Endodermal cell (in vitro differentiated cells): ENCODE measurements around the gene ZSCAN5C. TPM values are rescaled to one million over a fixed set of nuclear protein-coding genes. Genes with fewer than 3 reads are reported as not detected.
A peak's percentile ranks its signal among the peaks of the same experiment; 100 is the strongest.

Experiments
- DNase-seq: peaks from one replicate; pipeline ENCODE4 v3.0.0-alpha.2; 2017
- H3K27ac ChIP-seq: 2 replicates; pipeline ENCODE4 v1.5.1; 2013; ENCODE audit warnings: mild to moderate bottlenecking, low read depth, low read length, moderate library complexity
- H3K27me3 ChIP-seq: 2 replicates; pipeline ENCODE4 v1.6.1; 2013; ENCODE audit warnings: mild to moderate bottlenecking, low read length, moderate library complexity; ENCODE audit not compliant: insufficient read depth, control insufficient read depth, poor library complexity, severe bottlenecking
- H3K36me3 ChIP-seq: 2 replicates; pipeline ENCODE4 v1.7.0; 2013; ENCODE audit warnings: mild to moderate bottlenecking, low read length, moderate library complexity; ENCODE audit not compliant: control insufficient read depth, insufficient read depth
- H3K4me1 ChIP-seq: one replicate; pipeline ENCODE4 v1.7.0; 2013; ENCODE audit warnings: low read length; ENCODE audit not compliant: control insufficient read depth, insufficient read depth
- H3K4me3 ChIP-seq: 2 replicates; pipeline ENCODE4 v1.5.1; 2013; ENCODE audit warnings: mild to moderate bottlenecking, low read length, moderate library complexity
- H3K9ac ChIP-seq: 2 replicates; pipeline ENCODE4 v1.6.1; 2013; ENCODE audit warnings: mild to moderate bottlenecking, low read length, moderate library complexity; ENCODE audit not compliant: poor library complexity, severe bottlenecking; ENCODE audit errors: extremely low read depth
- H3K9me3 ChIP-seq: 2 replicates; pipeline ENCODE4 v1.6.1; 2013; ENCODE audit warnings: mild to moderate bottlenecking, low read length, moderate library complexity; ENCODE audit not compliant: control insufficient read depth
- H3K27ac Mint-ChIP-seq: 2 replicates; pipeline ENCODE4 v1.8.0; 2020; ENCODE audit warnings: mixed read lengths
- H3K27me3 Mint-ChIP-seq: 2 replicates; pipeline ENCODE4 v1.8.0; 2021; ENCODE audit warnings: mild to moderate bottlenecking, mixed read lengths; ENCODE audit not compliant: insufficient read depth
- H3K36me3 Mint-ChIP-seq: 2 replicates; pipeline ENCODE4 v1.8.0; 2020; ENCODE audit warnings: low read depth, mixed read lengths
- H3K4me1 Mint-ChIP-seq: 2 replicates; pipeline ENCODE4 v1.8.0; 2020; ENCODE audit warnings: mixed read lengths
- H3K4me3 Mint-ChIP-seq: 2 replicates; pipeline ENCODE4 v1.8.0; 2020; ENCODE audit warnings: mild to moderate bottlenecking, moderate library complexity, mixed read lengths
- H3K9me3 Mint-ChIP-seq: 2 replicates; pipeline ENCODE4 v1.8.0; 2020; ENCODE audit warnings: mild to moderate bottlenecking, mixed read lengths
- CTCF ChIP-seq: fragments of 200-600 bp; sonication (generic); conservative IDR thresholded peaks from 2 replicates; pipeline ENCODE4 v1.5.0; 2021; ENCODE audit warnings: antibody characterized with exemption, mild to moderate bottlenecking
- WGBS, 2 experiments: methylation state at CpG; one replicate each; pipeline versions ENCODE4 v1.1.5 to v1.1.7; 2013; ENCODE audit warnings: missing lambda C conversion rate in 2 of 2, mixed read lengths in 1 of 2; ENCODE audit not compliant: insufficient coverage in 1 of 2, insufficient read length in 1 of 2; 5-methylcytosine and 5-hydroxymethylcytosine counted together
- total RNA-seq, 2 donors: library from RNA; stranded (reverse); fragmentation: NEBNext Ultra II Directional in 1 of 2; extraction: Animal tissue kit (Norgen Biotek cat#: 25700) in 1 of 2; gene quantifications; 2 replicates in 1 of 2; 3 replicates in 1 of 2; pipeline ENCODE4 v1.2.1, GENCODE V29; 2021

ZSCAN5C gene
- total RNA-seq, 2 donors from 2014 or later, result not detected

- TF ChIP-seq CTCF, result peak; percentile 48
- no peaks in the 10 kb centered on the region for H3K9me3 ChIP-seq
- H3K9ac ChIP-seq, result no peak overlapping the region
- Mint-ChIP-seq H3K36me3 (no peaks in the 10 kb centered on the region), H3K4me3 (no peak overlapping the region), H3K9me3 (no peaks in the 10 kb centered on the region), H3K4me1 (no peaks in the 10 kb centered on the region), H3K27me3 (peaks cover 26% of the 10 kb centered on the region), H3K27ac (no peak overlapping the region)
- H3K27me3 ChIP-seq, result no peaks in the 10 kb centered on the region
- DNase-seq, result no peak
- WGBS, 2 experiments, result 73 to 76% methylated on average over 3 to 4 of the region's 4 CpGs
- H3K27ac ChIP-seq, result no peak overlapping the region
- H3K4me1 ChIP-seq, result no peaks in the 10 kb centered on the region
- H3K36me3 ChIP-seq, result no peaks in the 10 kb centered on the region
- H3K4me3 ChIP-seq, result no peak overlapping the region
These were observed 9.6 kb downstream of the ZSCAN5C start for GRCh38 chr19:56211718-56212117.

GRCh38 chr19:56217039-56217949 is 15.2 kb downstream of the ZSCAN5C start:
- Mint-ChIP-seq H3K4me1 (peaks cover 2% of the 10 kb centered on the region), H3K4me3 (peak overlapping the region; percentile 51)
- H3K4me3 ChIP-seq, result no peak overlapping the region

GRCh38 chr19:56218961-56219360 is 16.9 kb downstream of the ZSCAN5C start:
- Histone ChIP-seq H3K36me3 (no peaks in the 10 kb centered on the region), H3K9me3 (no peaks in the 10 kb centered on the region), H3K27me3 (no peaks in the 10 kb centered on the region), H3K27ac (no peak overlapping the region), H3K9ac (no peak overlapping the region), H3K4me1 (no peaks in the 10 kb centered on the region), H3K4me3 (no peak overlapping the region)
- no peak for DNase-seq
- H3K4me3 Mint-ChIP-seq, result no peak overlapping the region
- 80 to 91% methylated on average over 10 of the region's 10 CpGs for WGBS, 2 experiments
- no peaks in the 10 kb centered on the region for H3K9me3 Mint-ChIP-seq
- peaks cover 2% of the 10 kb centered on the region for H3K4me1 Mint-ChIP-seq
- H3K27ac Mint-ChIP-seq, result no peak overlapping the region
- H3K36me3 Mint-ChIP-seq, result peaks cover 28% of the 10 kb centered on the region
- TF ChIP-seq CTCF, result no peak
- H3K27me3 Mint-ChIP-seq, result peaks cover 27% of the 10 kb centered on the region

More at GRCh38 chr19:56217039-56217949, 15.2 kb downstream of the ZSCAN5C start:
- 79 to 87% methylated on average over 50 to 79 of the region's 79 CpGs for WGBS, 2 experiments
- no peak for TF ChIP-seq CTCF
- Histone ChIP-seq H3K27me3 (no peaks in the 10 kb centered on the region), H3K9ac (no peak overlapping the region), H3K27ac (no peak overlapping the region), H3K4me1 (no peaks in the 10 kb centered on the region), H3K36me3 (no peaks in the 10 kb centered on the region), H3K9me3 (no peaks in the 10 kb centered on the region)
- Mint-ChIP-seq H3K27ac (no peak overlapping the region), H3K36me3 (peaks cover 12% of the 10 kb centered on the region), H3K9me3 (no peaks in the 10 kb centered on the region), H3K27me3 (peaks cover 24% of the 10 kb centered on the region)
- DNase-seq, result peak; percentile 86
